ENCODE results near the gene DHX40. TPM values are rescaled to one million over a fixed set of nuclear protein-coding genes. Genes with fewer than 3 reads are reported as not detected.

The DHX40 gene
- total RNA-seq = 101 TPM

GRCh38 chr17:59565171-59565958, at the start of gene DHX40:
DHX40 (plus strand) TSS chr17:59565610; CDS start chr17:59565672, 62 bp downstream.

GRCh38 chr17:59619298-59620063, 54.1 kb downstream of the DHX40 start, which contains the start of gene CLTC:
CLTC (plus strand) TSS chr17:59619895; CDS start chr17:59620132, 237 bp downstream.

Other genes starting within 250 kb of the DHX40 start
- gene YPEL2, start 234.0 kb upstream of the DHX40 start, total RNA-seq = 76.4 TPM
- 468 TPM for gene CLTC, start 54.3 kb downstream of the DHX40 start, total RNA-seq
- gene PTRH2, start 141.8 kb downstream of the DHX40 start, total RNA-seq = 19.7 TPM
- gene VMP1, start 142.0 kb downstream of the DHX40 start, total RNA-seq = 213 TPM

Measured in camera-type eye (tissue), 1 donor.